ENCODE data around the gene SHKBP1.

Gene SHKBP1

DNA sequence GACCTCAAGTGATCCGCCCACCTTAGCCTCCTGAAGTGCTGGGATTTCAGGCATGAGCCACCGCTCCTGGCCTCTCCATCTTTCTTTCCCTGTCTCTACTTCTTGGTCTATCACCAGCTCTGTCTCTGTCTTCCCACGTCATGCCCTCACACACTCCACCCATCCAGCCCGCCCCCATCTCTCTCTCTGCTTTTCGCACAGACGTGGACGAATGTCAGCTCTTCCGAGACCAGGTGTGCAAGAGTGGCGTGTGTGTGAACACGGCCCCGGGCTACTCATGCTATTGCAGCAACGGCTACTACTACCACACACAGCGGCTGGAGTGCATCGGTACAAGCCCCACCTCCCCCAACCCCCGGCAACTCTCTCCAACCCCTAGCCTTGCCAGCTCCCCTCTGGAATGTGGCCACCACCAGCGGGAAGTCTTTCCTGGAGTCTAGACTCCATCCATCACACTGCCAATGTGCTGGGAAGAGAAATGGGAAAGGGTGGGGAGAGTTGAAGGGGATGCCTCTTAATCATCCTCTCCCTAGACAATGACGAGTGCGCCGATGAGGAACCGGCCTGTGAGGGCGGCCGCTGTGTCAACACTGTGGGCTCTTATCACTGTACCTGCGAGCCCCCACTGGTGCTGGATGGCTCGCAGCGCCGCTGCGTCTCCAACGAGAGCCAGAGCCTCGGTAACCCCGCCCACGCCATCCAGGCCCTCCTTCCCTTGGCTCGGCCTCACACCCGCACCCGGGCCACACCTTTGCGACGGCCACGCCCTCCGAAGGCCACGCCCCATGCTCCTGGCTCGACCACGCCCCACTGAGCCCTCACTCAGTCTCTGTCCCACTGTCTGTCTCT lies 47.0 kb downstream of the SHKBP1 start (continued):
- TF ChIP-seq ZNF501 (tag by site-specific recombination; IDR thresholded peaks at IDR 0.05): peak; percentile 96
- TF ChIP-seq, protein P1, sequence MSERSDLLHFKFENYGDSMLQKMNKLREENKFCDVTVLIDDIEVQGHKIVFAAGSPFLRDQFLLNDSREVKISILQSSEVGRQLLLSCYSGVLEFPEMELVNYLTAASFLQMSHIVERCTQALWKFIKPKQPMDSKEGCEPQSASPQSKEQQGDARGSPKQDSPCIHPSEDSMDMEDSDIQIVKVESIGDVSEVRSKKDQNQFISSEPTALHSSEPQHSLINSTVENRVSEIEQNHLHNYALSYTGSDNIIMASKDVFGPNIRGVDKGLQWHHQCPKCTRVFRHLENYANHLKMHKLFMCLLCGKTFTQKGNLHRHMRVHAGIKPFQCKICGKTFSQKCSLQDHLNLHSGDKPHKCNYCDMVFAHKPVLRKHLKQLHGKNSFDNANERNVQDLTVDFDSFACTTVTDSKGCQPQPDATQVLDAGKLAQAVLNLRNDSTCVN (tag by site-specific recombination; optimal IDR thresholded peaks at IDR 0.05): peak; percentile 47
- TF ChIP-seq GLIS2 (tag by site-specific recombination; IDR thresholded peaks at IDR 0.05): peak; percentile 96
- no peak; the same call in 1 of the 2 replicates for TF ChIP-seq ZNF660 (tag by site-specific recombination; IDR thresholded peaks at IDR 0.05)
- peak; percentile 100 for TF ChIP-seq GLIS1 (tag by site-specific recombination; IDR thresholded peaks at IDR 0.05)
- TF ChIP-seq ZNF677 (tag by site-specific recombination; IDR thresholded peaks at IDR 0.05): no peak
- no peak for TF ChIP-seq SETDB1 (IDR thresholded peaks at IDR 0.05; ENCODE audit: insufficient read length, low read length)
- TF ChIP-seq, protein P2, sequence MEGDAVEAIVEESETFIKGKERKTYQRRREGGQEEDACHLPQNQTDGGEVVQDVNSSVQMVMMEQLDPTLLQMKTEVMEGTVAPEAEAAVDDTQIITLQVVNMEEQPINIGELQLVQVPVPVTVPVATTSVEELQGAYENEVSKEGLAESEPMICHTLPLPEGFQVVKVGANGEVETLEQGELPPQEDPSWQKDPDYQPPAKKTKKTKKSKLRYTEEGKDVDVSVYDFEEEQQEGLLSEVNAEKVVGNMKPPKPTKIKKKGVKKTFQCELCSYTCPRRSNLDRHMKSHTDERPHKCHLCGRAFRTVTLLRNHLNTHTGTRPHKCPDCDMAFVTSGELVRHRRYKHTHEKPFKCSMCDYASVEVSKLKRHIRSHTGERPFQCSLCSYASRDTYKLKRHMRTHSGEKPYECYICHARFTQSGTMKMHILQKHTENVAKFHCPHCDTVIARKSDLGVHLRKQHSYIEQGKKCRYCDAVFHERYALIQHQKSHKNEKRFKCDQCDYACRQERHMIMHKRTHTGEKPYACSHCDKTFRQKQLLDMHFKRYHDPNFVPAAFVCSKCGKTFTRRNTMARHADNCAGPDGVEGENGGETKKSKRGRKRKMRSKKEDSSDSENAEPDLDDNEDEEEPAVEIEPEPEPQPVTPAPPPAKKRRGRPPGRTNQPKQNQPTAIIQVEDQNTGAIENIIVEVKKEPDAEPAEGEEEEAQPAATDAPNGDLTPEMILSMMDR (tag by site-specific recombination; IDR thresholded peaks at IDR 0.05): no peak
- TF ChIP-seq, protein P3, sequence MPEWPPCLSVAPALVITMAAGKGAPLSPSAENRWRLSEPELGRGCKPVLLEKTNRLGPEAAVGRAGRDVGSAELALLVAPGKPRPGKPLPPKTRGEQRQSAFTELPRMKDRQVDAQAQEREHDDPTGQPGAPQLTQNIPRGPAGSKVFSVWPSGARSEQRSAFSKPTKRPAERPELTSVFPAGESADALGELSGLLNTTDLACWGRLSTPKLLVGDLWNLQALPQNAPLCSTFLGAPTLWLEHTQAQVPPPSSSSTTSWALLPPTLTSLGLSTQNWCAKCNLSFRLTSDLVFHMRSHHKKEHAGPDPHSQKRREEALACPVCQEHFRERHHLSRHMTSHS (tag by site-specific recombination; IDR thresholded peaks at IDR 0.05): no peak; the same call in 1 of the 2 replicates
- TF ChIP-seq, protein P4, sequence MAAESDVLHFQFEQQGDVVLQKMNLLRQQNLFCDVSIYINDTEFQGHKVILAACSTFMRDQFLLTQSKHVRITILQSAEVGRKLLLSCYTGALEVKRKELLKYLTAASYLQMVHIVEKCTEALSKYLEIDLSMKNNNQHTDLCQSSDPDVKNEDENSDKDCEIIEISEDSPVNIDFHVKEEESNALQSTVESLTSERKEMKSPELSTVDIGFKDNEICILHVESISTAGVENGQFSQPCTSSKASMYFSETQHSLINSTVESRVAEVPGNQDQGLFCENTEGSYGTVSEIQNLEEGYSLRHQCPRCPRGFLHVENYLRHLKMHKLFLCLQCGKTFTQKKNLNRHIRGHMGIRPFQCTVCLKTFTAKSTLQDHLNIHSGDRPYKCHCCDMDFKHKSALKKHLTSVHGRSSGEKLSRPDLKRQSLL (tag by site-specific recombination; IDR thresholded peaks at IDR 0.05): peak; percentile 76; the same call in 1 of the 2 replicates
- no peak for TF ChIP-seq ZNF426 (tag by site-specific recombination; IDR thresholded peaks at IDR 0.05)
- TF ChIP-seq, protein P5, sequence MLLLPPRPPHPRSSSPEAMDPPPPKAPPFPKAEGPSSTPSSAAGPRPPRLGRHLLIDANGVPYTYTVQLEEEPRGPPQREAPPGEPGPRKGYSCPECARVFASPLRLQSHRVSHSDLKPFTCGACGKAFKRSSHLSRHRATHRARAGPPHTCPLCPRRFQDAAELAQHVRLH (tag by site-specific recombination; IDR thresholded peaks at IDR 0.05): no peak
- TF ChIP-seq ZNF223 (tag by site-specific recombination; IDR thresholded peaks at IDR 0.05): no peak
- no peak for TF ChIP-seq ZNF837 (tag by site-specific recombination; IDR thresholded peaks at IDR 0.05)
- no peak for TF ChIP-seq ZNF16 (tag by site-specific recombination; IDR thresholded peaks at IDR 0.05; ENCODE audit: low read depth)
- TF ChIP-seq, protein P6, sequence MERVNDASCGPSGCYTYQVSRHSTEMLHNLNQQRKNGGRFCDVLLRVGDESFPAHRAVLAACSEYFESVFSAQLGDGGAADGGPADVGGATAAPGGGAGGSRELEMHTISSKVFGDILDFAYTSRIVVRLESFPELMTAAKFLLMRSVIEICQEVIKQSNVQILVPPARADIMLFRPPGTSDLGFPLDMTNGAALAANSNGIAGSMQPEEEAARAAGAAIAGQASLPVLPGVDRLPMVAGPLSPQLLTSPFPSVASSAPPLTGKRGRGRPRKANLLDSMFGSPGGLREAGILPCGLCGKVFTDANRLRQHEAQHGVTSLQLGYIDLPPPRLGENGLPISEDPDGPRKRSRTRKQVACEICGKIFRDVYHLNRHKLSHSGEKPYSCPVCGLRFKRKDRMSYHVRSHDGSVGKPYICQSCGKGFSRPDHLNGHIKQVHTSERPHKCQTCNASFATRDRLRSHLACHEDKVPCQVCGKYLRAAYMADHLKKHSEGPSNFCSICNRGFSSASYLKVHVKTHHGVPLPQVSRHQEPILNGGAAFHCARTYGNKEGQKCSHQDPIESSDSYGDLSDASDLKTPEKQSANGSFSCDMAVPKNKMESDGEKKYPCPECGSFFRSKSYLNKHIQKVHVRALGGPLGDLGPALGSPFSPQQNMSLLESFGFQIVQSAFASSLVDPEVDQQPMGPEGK (tag by site-specific recombination; IDR thresholded peaks at IDR 0.05): peak; percentile 99
- TF ChIP-seq ZNF610 (tag by site-specific recombination; IDR thresholded peaks at IDR 0.05; ENCODE audit: borderline replicate concordance): no peak; the same call in 1 of the 2 replicates
- TF ChIP-seq KLF10 (tag by site-specific recombination; IDR thresholded peaks at IDR 0.05): peak; percentile 75
- TF ChIP-seq, protein P7, sequence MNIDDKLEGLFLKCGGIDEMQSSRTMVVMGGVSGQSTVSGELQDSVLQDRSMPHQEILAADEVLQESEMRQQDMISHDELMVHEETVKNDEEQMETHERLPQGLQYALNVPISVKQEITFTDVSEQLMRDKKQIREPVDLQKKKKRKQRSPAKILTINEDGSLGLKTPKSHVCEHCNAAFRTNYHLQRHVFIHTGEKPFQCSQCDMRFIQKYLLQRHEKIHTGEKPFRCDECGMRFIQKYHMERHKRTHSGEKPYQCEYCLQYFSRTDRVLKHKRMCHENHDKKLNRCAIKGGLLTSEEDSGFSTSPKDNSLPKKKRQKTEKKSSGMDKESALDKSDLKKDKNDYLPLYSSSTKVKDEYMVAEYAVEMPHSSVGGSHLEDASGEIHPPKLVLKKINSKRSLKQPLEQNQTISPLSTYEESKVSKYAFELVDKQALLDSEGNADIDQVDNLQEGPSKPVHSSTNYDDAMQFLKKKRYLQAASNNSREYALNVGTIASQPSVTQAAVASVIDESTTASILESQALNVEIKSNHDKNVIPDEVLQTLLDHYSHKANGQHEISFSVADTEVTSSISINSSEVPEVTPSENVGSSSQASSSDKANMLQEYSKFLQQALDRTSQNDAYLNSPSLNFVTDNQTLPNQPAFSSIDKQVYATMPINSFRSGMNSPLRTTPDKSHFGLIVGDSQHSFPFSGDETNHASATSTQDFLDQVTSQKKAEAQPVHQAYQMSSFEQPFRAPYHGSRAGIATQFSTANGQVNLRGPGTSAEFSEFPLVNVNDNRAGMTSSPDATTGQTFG (tag by site-specific recombination; IDR thresholded peaks at IDR 0.05; ENCODE audit: borderline replicate concordance): no peak
- TF ChIP-seq, protein P8, sequence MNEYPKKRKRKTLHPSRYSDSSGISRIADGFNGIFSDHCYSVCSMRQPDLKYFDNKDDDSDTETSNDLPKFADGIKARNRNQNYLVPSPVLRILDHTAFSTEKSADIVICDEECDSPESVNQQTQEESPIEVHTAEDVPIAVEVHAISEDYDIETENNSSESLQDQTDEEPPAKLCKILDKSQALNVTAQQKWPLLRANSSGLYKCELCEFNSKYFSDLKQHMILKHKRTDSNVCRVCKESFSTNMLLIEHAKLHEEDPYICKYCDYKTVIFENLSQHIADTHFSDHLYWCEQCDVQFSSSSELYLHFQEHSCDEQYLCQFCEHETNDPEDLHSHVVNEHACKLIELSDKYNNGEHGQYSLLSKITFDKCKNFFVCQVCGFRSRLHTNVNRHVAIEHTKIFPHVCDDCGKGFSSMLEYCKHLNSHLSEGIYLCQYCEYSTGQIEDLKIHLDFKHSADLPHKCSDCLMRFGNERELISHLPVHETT (tag by site-specific recombination; IDR thresholded peaks at IDR 0.05): peak; percentile 73; the same call in 1 of the 2 replicates
- TF ChIP-seq, protein P9, sequence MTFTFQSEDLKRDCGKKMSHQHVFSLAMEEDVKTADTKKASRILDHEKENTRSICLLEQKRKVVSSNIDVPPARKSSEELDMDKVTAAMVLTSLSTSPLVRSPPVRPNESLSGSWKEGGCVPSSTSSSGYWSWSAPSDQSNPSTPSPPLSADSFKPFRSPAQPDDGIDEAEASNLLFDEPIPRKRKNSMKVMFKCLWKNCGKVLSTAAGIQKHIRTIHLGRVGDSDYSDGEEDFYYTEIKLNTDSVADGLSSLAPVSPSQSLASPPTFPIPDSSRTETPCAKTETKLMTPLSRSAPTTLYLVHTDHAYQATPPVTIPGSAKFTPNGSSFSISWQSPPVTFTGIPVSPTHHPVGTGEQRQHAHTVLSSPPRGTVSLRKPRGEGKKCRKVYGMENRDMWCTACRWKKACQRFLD (tag by site-specific recombination; IDR thresholded peaks at IDR 0.05): no peak
- TF ChIP-seq ZBTB7A (tag by site-specific recombination; IDR thresholded peaks at IDR 0.05; ENCODE audit: low read depth): peak; percentile 24; the same call in 1 of the 2 replicates
- no peak for TF ChIP-seq ZNF19 (tag by site-specific recombination; IDR thresholded peaks at IDR 0.05; ENCODE audit: low read depth)
- no peak for TF ChIP-seq YY1 (tag by site-specific recombination; IDR thresholded peaks at IDR 0.05)
